ENCODE data around the gene PCOLCE2.

DNA sequence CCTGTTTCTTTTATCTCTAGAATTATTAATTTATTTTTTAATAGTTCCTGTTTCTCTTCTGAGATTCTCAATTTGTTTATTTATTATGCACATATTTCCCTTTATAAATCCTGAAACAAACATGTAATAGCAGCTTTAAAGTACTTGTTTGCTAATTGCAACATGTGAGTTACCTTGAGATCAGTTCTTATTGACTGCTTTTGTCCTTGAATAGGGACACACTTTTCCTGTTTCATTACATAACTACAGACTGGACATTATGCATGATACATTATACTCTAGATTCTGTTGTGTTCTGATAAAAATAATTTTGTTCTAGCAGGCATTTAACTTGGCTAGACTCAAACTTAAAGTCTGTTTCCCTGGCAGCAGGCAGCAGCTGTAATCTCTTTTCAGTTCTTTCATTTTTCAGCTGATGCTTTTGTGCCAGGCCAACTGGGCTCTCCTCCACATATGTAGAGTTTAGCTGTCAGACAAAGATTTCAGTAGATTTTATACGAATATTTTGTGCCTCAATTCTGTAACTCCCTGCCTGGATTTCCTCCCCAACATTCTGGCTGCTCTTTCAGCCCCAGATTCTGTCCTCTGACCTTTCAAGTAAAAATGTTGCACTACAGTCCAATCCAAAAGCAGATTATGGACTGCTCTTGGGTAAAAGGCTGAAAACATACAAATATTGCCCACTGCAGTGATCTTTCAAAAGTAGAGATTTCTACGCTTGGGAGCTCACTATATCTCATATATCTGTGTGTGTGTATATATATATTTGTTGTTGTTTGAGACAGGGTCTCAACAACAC is 41.9 kb downstream of the PCOLCE2 start:
- TF ChIP-seq EZH2phosphoT487 (IDR thresholded peaks at IDR 0.05) (no peak), EZH2 (IDR thresholded peaks at IDR 0.05) (no peak)
- TF ChIP-seq, protein P1, sequence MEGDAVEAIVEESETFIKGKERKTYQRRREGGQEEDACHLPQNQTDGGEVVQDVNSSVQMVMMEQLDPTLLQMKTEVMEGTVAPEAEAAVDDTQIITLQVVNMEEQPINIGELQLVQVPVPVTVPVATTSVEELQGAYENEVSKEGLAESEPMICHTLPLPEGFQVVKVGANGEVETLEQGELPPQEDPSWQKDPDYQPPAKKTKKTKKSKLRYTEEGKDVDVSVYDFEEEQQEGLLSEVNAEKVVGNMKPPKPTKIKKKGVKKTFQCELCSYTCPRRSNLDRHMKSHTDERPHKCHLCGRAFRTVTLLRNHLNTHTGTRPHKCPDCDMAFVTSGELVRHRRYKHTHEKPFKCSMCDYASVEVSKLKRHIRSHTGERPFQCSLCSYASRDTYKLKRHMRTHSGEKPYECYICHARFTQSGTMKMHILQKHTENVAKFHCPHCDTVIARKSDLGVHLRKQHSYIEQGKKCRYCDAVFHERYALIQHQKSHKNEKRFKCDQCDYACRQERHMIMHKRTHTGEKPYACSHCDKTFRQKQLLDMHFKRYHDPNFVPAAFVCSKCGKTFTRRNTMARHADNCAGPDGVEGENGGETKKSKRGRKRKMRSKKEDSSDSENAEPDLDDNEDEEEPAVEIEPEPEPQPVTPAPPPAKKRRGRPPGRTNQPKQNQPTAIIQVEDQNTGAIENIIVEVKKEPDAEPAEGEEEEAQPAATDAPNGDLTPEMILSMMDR (IDR thresholded peaks at IDR 0.05), result no peak
